Adrenal gland (tissue), 5 donors: ENCODE results near the gene GRAP.

Source experiments
- CTCF ChIP-seq, 6 experiments: fragments of 450-650 bp in 4 of 6; fragments of 200-600 bp in 2 of 6; sonication (generic) in 1 of 6; IDR thresholded peaks; 1 replicate in 5 of 6; 2 replicates in 1 of 6; pipeline versions ENCODE4 v1.5.1 to v1.8.0; 2016 to 2021; ENCODE audit warnings: antibody characterized with exemption in 6 of 6, mild to moderate bottlenecking in 2 of 6, moderate library complexity in 1 of 6
- POLR2A ChIP-seq, 2 donors: fragments of 450-650 bp; IDR thresholded peaks; one replicate each; pipeline ENCODE4 v1.6.1; 2017; ENCODE audit warnings: antibody characterized with exemption in 2 of 2, mild to moderate bottlenecking in 2 of 2, moderate library complexity in 1 of 2
- donor health status: DM: no; HTN: no; CAD: no.

DNA sequence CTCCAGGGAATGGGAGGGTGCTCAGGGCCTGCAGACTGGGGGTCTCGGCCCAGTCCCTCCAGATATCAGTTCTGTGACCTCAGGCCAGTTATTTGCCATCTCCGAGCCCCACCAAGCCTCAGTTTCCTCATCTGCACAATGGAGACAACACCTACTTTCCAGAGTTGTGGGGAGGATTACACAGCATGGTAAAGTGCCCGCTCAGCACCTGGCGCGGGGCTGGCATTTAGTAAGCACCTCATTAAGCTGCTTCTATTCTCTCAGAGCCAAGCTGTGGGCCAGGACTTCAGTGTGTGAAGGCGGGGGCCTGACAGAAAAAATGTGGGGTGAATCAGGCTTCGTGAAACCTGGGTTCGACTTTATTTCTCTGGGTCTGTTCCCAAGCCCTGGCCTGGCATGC is 47.4 kb downstream of the GRAP start:
- TF ChIP-seq POLR2A (IDR thresholded peaks at IDR 0.05) (no peak), CTCF (IDR thresholded peaks at IDR 0.05) (no peak)
